H9 (cell line): ENCODE results near the gene RRAGC. TPM values are rescaled to one million over a fixed set of nuclear protein-coding genes. Genes with fewer than 3 reads are reported as not detected.

Experiments used
- DNase-seq: peaks from one replicate; pipeline ENCODE4 v3.0.0-alpha.2; 2017
- H2AFZ ChIP-seq: one replicate; pipeline ENCODE4 v1.6.1; 2013; ENCODE audit warnings: mild to moderate bottlenecking, low read length, control low read depth, moderate library complexity
- H2AK5ac ChIP-seq: 2 replicates; pipeline ENCODE4 v1.6.1; 2013; ENCODE audit warnings: low read length, control low read depth, mixed read lengths; ENCODE audit not compliant: insufficient read length
- H2BK120ac ChIP-seq: one replicate; pipeline ENCODE4 v1.6.1; 2013; ENCODE audit warnings: low read depth, mild to moderate bottlenecking, low read length, control low read depth, inconsistent platforms; ENCODE audit not compliant: poor library complexity, severe bottlenecking
- H2BK12ac ChIP-seq: 2 replicates; pipeline ENCODE4 v1.6.1; 2013; ENCODE audit warnings: low read length, control low read depth, mixed read lengths, low read depth; ENCODE audit not compliant: insufficient read length
- H2BK15ac ChIP-seq: 2 replicates; pipeline ENCODE4 v1.6.1; 2013; ENCODE audit warnings: low read depth, low read length, control low read depth
- H2BK20ac ChIP-seq: one replicate; pipeline ENCODE4 v1.6.1; 2013; ENCODE audit warnings: low read depth, mild to moderate bottlenecking, low read length, control low read depth, inconsistent platforms; ENCODE audit not compliant: poor library complexity, severe bottlenecking
- H2BK5ac ChIP-seq: 2 replicates; pipeline ENCODE4 v1.6.1; 2013; ENCODE audit warnings: low read length, control low read depth, mixed read lengths; ENCODE audit not compliant: insufficient read length
- H3K14ac ChIP-seq: 2 replicates; pipeline ENCODE4 v1.6.1; 2013; ENCODE audit warnings: low read length, control low read depth; ENCODE audit not compliant: insufficient read depth
- H3K18ac ChIP-seq: 2 replicates; pipeline ENCODE4 v1.6.1; 2013; ENCODE audit warnings: low read depth, mild to moderate bottlenecking, mixed read lengths, low read length, control low read depth; ENCODE audit not compliant: insufficient read length
- H3K23ac ChIP-seq: 2 replicates; pipeline ENCODE4 v1.6.1; 2013; ENCODE audit warnings: low read length, control low read depth, mixed read lengths, low read depth; ENCODE audit not compliant: insufficient read length
- H3K23me2 ChIP-seq: 2 replicates; pipeline ENCODE4 v1.6.1; 2013; ENCODE audit warnings: low read depth, mild to moderate bottlenecking, mixed read lengths, low read length, control low read depth; ENCODE audit not compliant: insufficient read length, poor library complexity, severe bottlenecking
- H3K27ac ChIP-seq: 2 replicates; pipeline ENCODE4 v1.5.1; 2013; ENCODE audit warnings: low read length, control low read depth, mixed read lengths, low read depth; ENCODE audit not compliant: insufficient read length
- H3K27me3 ChIP-seq: 2 replicates; pipeline ENCODE4 v1.6.1; 2013; ENCODE audit warnings: low read length, control low read depth, inconsistent platforms; ENCODE audit not compliant: insufficient read depth
- H3K4ac ChIP-seq: 2 replicates; pipeline ENCODE4 v1.6.1; 2013; ENCODE audit warnings: low read depth, mild to moderate bottlenecking, control low read depth, inconsistent platforms, low read length, moderate library complexity
- H3K4me1 ChIP-seq: 2 replicates; pipeline ENCODE4 v1.6.1; 2013; ENCODE audit warnings: low read length, control low read depth, inconsistent platforms; ENCODE audit not compliant: insufficient read depth
- H3K4me2 ChIP-seq: 2 replicates; pipeline ENCODE4 v1.6.1; 2013; ENCODE audit warnings: low read length, control low read depth, mixed read lengths; ENCODE audit not compliant: insufficient read length, insufficient read depth
- H3K56ac ChIP-seq: 2 replicates; pipeline ENCODE4 v1.6.1; 2013; ENCODE audit warnings: low read depth, mild to moderate bottlenecking, mixed read lengths, low read length, control low read depth; ENCODE audit not compliant: insufficient read length
- H3K79me1 ChIP-seq: 2 replicates; pipeline ENCODE4 v1.6.1; 2013; ENCODE audit warnings: low read depth, mild to moderate bottlenecking, moderate library complexity, low read length, control low read depth, inconsistent platforms; ENCODE audit not compliant: insufficient read depth, poor library complexity, severe bottlenecking
- H3K79me2 ChIP-seq: 2 replicates; pipeline ENCODE4 v1.6.1; 2013; ENCODE audit warnings: low read length, control low read depth, inconsistent platforms; ENCODE audit not compliant: insufficient read depth
- H3K9ac ChIP-seq: 2 replicates; pipeline ENCODE4 v1.6.1; 2013; ENCODE audit warnings: low read length, control low read depth, mixed read lengths; ENCODE audit not compliant: insufficient read length; ENCODE audit errors: extremely low read depth
- H3K9me3 ChIP-seq: one replicate; pipeline ENCODE4 v1.6.1; 2013; ENCODE audit warnings: low read depth, low read length, inconsistent platforms; ENCODE audit not compliant: control insufficient read depth
- H3T11ph ChIP-seq: one replicate; pipeline ENCODE4 v1.6.1; 2013; ENCODE audit warnings: mild to moderate bottlenecking, low read length, control low read depth, inconsistent platforms
- H4K20me1 ChIP-seq: one replicate; pipeline ENCODE4 v1.6.1; 2013; ENCODE audit not compliant: control insufficient read depth, insufficient read length, insufficient read depth
- H4K5ac ChIP-seq: 2 replicates; pipeline ENCODE4 v1.6.1; 2013; ENCODE audit warnings: low read depth, mild to moderate bottlenecking, mixed read lengths, low read length, control low read depth; ENCODE audit not compliant: insufficient read length
- H4K8ac ChIP-seq: replicated peaks from 2 replicates; pipeline ENCODE4 v1.6.1; 2013; ENCODE audit warnings: low read length, control low read depth, mixed read lengths, low read depth; ENCODE audit not compliant: insufficient read length
- H4K91ac ChIP-seq: 2 replicates; pipeline ENCODE4 v1.6.1; 2013; ENCODE audit warnings: low read depth, mild to moderate bottlenecking, moderate library complexity, mixed read lengths, low read length, control low read depth; ENCODE audit not compliant: insufficient read length
- H3K27ac Mint-ChIP-seq, 3 experiments: 2 replicates in 2 of 3; 3 replicates in 1 of 3; pipeline ENCODE4 v1.8.0; 2020 to 2021; ENCODE audit warnings: mixed read lengths in 3 of 3, mild to moderate bottlenecking in 1 of 3, moderate library complexity in 1 of 3
- H3K27me3 Mint-ChIP-seq: 2 replicates; pipeline ENCODE4 v1.8.0; 2021; ENCODE audit warnings: low read depth, mild to moderate bottlenecking, moderate library complexity, mixed read lengths
- H3K36me3 Mint-ChIP-seq, 3 experiments: 2 replicates in 2 of 3; 3 replicates in 1 of 3; pipeline ENCODE4 v1.8.0; 2020 to 2021; ENCODE audit warnings: low read depth in 3 of 3, mixed read lengths in 3 of 3; ENCODE audit not compliant: insufficient read depth in 1 of 3
- H3K4me1 Mint-ChIP-seq, 2 experiments: 2 replicates each; pipeline ENCODE4 v1.8.0; 2020; ENCODE audit warnings: mixed read lengths in 2 of 2
- H3K4me3 Mint-ChIP-seq, 2 experiments: 2 replicates in 1 of 2; 3 replicates in 1 of 2; pipeline ENCODE4 v1.8.0; 2020 to 2021; ENCODE audit warnings: mild to moderate bottlenecking in 2 of 2, mixed read lengths in 2 of 2, moderate library complexity in 1 of 2
- H3K9me3 Mint-ChIP-seq, 2 experiments: 2 replicates in 1 of 2; 3 replicates in 1 of 2; pipeline ENCODE4 v1.8.0; 2020; ENCODE audit warnings: mild to moderate bottlenecking in 2 of 2, mixed read lengths in 2 of 2, moderate library complexity in 1 of 2
- CTCF ChIP-seq: fragments of 200-600 bp; sonication (generic); conservative IDR thresholded peaks from 3 replicates; pipeline ENCODE4 v1.8.0; 2021; ENCODE audit warnings: antibody characterized with exemption, mild to moderate bottlenecking
- WGBS: extraction: QIAGEN DNeasy Blood & Tissue Kit; methylation state at CpG from one replicate; pipeline ENCODE4 v1.1.7; 2013; ENCODE audit warnings: missing lambda C conversion rate, low lambda C conversion rate, mixed read lengths; ENCODE audit not compliant: insufficient read length; ENCODE audit errors: extremely low coverage; 5-methylcytosine and 5-hydroxymethylcytosine counted together
- total RNA-seq: library from RNA; stranded (reverse); gene quantifications from 2 replicates; pipeline ENCODE4 v1.2.1, GENCODE V29; 2021

RRAGC gene
- total RNA-seq, 1 experiment from 2014 or later: 17.9 TPM

DNA sequence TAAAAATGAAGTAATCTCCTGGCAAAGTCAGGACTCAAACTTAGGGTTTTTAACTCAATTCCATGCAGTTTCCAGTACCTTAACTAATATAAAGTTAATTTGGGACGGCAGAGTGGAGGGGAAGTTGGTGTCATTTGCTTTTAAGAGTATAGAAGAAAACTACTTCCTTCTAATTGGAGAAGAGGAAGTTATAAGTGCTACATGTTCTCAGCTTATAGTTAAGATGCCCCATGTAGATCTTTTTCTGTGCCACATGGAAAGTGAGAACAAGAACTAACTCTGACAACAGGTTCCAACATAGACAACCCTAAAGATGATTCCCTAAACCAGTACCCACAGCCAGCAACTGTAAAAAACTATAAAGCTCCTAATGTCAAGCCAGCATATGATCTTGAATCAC, 11.5 kb downstream of the RRAGC start:
- Histone ChIP-seq H3K9me3 (no peaks in the 10 kb centered on the region), H3K4ac (no peak overlapping the region), H4K5ac (no peak overlapping the region), H3K23ac (no peak overlapping the region), H3K79me1 (no peaks in the 10 kb centered on the region), H3K27me3 (no peaks in the 10 kb centered on the region), H3K14ac (no peak overlapping the region), H4K20me1 (no peaks in the 10 kb centered on the region), H3K23me2 (no peaks in the 10 kb centered on the region), H4K8ac (no peak overlapping the region), H2BK5ac (no peak overlapping the region), H3K79me2 (no peaks in the 10 kb centered on the region), H3T11ph (no peak overlapping the region), H2BK15ac (no peak overlapping the region), H3K9ac (no peak overlapping the region), H3K4me2 (no peak overlapping the region), H2AK5ac (no peak overlapping the region), H2BK20ac (no peak overlapping the region), H3K56ac (no peak overlapping the region), H3K27ac (no peak overlapping the region), H3K18ac (no peak overlapping the region), H2BK12ac (no peak overlapping the region), H2BK120ac (no peak overlapping the region), H3K4me1 (no peaks in the 10 kb centered on the region), H2AFZ (no peak overlapping the region), H4K91ac (no peak overlapping the region)
- no peak for TF ChIP-seq CTCF
- WGBS: no CpG with 5 or more reads among the region's 1 CpG
- no peak for DNase-seq
- Mint-ChIP-seq H3K9me3 (peaks cover 0 to 4% of the 10 kb centered on the region in 2 experiments; a peak in 1 of 5 replicates), H3K27me3 (no peaks in the 10 kb centered on the region), H3K4me1 (no peaks in the 10 kb centered on the region), H3K4me3 (no peak overlapping the region), H3K27ac (no peak overlapping the region), H3K36me3 (peaks cover 14 to 59% (median 57%) of the 10 kb centered on the region in 3 experiments; a peak in 6 of 7 replicates)
